ENCODE results near the gene ANO9.
"Not testable (repeated sequence)": the region's sequence is repeated elsewhere in the genome, so short reads cannot be mapped to it uniquely, and the experiment has no call there.

- not testable (repeated sequence) for TF ChIP-seq POLR2A, POLR2AphosphoS5 (IDR thresholded peaks at IDR 0.05)
- TF ChIP-seq, protein P1, sequence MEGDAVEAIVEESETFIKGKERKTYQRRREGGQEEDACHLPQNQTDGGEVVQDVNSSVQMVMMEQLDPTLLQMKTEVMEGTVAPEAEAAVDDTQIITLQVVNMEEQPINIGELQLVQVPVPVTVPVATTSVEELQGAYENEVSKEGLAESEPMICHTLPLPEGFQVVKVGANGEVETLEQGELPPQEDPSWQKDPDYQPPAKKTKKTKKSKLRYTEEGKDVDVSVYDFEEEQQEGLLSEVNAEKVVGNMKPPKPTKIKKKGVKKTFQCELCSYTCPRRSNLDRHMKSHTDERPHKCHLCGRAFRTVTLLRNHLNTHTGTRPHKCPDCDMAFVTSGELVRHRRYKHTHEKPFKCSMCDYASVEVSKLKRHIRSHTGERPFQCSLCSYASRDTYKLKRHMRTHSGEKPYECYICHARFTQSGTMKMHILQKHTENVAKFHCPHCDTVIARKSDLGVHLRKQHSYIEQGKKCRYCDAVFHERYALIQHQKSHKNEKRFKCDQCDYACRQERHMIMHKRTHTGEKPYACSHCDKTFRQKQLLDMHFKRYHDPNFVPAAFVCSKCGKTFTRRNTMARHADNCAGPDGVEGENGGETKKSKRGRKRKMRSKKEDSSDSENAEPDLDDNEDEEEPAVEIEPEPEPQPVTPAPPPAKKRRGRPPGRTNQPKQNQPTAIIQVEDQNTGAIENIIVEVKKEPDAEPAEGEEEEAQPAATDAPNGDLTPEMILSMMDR (IDR thresholded peaks at IDR 0.05): not testable (repeated sequence)
Observed at GRCh38 chr11:410711-411110, 31.1 kb downstream of the ANO9 start.
